GM19238 (cell line): ENCODE data around the gene MAD1L1.
"Not testable (repeated sequence)": the region's sequence is repeated elsewhere in the genome, so short reads cannot be mapped to it uniquely, and the experiment has no call there.

Source experiments
- DNase-seq: peaks from one replicate; pipeline ENCODE4 v3.0.0; 2011; ENCODE audit warnings: low spot score; ENCODE audit not compliant: insufficient read length

MAD1L1 gene

DNA sequence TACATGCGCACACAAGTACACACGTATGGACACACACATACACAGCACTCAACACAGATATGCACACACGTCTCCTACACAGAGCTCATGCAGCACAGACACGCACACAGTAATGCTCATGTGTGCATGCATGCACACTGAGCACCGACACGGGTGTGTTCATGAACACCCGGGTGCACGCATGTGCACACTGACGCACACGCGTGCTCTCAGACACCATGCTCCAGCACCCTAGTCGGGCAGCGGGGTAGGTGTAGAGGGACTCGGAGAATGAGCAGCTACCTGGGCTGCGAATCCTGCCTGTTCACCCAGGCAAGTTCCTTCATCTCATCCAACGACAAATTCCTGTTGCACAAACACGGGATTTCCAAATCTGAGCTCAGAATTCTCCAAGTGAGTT, 184.7 kb downstream of the MAD1L1 start:
- no peak for DNase-seq

DNA sequence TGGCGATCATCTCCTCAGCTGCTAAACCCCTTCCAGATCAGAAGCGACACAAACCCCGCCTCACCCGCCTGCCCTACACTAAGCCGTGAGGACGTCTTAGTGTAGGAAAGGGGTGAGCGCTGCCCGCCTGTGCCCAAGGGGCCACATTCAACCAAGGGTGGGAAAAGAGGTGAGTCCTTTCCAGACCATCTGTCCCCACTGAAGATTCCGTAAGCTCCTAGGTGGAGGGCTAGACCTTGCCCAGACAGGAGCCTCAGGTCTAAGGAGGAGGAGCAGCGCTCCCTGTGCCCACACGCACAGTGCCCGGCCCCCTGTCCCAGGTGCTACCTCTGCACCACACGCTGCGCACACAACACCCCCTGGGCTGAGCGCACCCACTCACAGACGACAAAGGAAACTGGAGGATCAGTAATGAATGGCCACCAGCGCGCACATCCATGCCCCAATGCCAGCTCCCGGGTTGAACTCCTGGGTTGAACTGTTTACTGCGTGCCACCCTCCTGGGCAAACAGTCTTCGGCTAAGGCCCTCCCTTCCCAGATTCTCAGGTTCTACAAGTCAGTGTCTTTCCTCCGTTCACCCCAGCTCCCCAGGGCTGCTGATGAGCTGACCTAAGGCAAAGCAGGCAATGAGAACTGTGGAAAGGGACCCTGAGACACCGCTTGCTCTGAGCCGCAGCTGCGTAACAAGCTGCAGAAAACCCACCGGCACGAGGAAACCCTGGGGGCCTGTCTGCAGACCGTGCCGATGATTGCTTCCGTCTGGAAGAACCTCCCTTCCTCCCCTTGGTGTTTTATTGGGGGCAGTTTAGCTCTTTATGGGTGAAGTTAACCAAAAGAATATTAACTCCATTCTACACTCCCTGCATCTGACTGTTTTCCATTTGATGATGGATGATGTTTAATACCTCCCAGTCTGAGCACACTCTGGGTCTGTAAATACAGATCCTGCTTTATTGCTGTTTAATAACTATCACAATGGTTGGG, 185.9 kb downstream of the MAD1L1 start:
- DNase-seq = no peak

DNA sequence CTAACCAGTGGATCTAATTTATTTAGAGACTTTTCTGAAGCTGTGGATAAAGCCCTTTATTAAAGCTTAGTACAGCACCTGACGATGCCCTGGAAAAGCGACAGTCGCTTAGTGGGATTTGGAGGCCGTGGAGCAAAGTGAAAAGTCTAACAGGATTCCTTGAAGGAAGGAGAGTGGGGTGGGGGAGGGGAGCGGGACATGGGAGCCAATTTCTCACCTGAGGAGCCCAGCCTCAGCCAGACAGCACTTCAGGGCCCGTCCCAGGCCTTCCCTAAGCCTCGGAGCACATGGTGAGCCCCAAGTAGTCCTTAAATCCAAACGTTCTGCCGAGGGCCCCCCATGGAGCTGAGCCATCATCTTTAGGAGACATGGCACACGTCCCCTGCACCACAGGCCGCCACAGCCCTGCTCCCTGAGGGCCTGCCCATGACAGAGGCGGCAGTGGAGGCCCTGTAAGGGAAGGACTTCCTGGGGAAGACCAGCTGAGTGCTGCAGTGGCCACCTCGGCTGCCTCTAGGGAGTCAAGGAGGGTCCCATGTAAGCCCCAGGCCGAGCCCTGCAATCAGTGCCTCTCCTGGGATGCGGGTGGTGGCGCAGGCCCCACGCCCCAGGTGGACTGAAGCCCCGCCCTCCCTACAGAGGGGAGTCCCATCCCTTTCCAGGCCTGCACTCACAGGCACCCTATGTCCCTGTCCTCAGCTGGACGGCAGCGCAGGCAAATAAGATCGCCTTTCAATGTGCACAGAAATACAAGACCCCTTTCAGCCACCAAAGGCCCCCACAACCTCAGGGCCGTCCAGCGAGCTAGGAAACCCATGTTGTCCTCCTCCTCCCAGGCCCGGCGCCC, 187.0 kb downstream of the MAD1L1 start:
- DNase-seq = no peak

DNA sequence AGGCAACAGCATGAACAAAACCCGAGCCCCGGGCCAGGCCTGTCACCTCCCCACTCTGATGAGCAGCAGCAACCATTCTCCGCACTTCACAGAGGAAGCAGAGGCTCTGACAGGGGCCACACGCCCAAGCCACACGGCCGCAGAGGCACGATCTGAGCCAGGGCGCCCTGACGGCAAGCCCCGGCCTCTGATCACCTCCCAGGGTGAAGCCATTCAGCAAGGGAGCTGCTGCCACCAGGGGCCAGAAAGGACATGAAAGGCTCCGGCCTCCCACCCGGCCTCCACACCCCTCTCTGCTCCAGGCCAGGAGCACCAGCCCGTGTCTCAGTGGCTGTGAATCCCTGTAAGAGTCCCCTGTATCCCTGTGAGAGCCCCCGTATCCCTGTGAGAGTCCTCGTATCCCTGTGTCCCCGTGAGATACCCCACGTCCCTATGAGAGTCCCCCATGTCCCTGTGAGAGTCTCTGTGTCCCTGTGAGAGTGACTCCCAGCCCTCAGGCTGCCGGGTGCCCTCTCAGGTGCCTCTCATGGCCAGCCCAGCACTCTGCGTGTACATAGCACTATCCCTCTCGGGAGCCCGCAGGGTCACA, 187.8 kb downstream of the MAD1L1 start:
- no peak for DNase-seq

DNA sequence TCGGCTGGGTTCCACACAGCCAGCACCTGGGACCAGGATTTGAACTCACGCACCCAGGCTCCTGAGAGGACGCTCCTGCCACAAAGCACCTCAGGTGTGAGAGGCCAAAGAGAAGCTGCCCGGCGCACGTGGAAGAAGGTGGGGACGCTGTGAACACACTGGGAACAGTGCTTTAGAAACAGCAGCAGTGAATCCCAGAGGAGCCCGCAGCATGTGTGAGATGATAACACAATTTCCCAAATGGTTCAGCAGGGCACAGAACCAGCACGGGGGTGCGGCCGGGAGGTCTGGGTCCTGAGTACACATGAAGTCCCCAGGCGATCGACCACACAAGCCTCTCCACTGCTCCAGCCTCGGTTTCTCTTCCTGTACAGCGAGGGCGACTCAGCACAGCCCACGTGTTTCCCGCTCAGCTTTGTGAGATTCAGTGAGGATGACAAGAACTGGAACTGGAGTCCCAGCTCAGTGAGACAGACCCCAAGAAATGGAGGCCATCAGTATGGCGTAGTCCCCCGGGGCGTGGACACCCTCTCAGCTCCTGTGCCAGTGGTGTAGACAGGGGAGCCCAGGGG, 188.3 kb downstream of the MAD1L1 start:
- no peak for DNase-seq

DNA sequence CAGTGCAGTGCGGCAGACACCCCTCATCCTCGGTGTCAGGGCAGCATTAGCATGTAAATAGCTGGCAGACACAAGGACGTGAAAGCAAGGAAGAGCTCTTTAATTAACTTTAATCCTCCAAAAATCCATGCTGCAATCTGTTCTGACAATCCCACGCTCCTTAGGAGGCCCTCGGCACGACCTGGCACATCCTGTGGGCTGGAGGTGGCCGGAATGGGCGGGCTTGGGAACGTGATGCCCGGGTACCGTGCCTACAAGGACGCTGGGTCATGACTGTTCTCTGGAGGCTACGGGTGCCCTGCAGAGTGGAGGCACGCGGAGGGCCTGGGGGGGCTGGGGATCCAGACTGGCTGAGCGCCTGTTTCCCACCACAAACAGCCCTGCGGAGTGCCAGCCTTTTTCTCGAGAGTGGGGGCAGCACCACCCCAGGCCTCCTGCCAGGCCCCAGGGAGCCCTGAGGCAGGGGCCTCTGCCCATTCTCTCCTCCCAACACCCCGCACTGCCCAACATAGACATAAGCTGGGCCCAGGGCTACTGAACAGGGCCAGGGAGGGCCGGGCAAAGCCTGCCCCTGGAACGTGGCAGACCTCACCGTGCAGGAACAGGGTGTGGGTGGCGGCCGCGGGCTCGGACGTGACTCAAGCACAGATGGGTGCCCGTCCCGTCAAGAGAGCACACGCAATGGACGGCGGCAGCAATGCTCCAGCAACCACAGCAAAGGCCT, 189.3 kb downstream of the MAD1L1 start:
- no peak for DNase-seq

DNA sequence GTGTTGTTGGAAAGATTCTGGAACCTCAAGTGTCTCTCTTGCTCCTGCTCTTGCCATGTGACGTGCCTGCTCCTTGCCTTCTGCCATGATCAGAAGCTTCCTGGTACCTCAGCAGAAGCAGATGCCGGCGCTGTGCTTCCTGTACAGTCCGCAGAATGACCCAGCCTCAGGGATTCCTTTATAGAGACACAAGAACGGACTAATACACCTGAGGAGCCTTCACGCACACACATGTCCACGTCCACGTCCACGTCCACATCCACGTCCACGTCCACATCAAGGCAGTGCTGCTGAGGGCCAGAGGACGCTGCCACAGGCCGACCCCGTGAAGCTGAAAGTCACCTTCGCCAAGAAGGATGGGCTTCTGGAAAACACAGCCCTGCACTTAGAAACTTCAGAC, 190.1 kb downstream of the MAD1L1 start:
- no peak for DNase-seq

DNA sequence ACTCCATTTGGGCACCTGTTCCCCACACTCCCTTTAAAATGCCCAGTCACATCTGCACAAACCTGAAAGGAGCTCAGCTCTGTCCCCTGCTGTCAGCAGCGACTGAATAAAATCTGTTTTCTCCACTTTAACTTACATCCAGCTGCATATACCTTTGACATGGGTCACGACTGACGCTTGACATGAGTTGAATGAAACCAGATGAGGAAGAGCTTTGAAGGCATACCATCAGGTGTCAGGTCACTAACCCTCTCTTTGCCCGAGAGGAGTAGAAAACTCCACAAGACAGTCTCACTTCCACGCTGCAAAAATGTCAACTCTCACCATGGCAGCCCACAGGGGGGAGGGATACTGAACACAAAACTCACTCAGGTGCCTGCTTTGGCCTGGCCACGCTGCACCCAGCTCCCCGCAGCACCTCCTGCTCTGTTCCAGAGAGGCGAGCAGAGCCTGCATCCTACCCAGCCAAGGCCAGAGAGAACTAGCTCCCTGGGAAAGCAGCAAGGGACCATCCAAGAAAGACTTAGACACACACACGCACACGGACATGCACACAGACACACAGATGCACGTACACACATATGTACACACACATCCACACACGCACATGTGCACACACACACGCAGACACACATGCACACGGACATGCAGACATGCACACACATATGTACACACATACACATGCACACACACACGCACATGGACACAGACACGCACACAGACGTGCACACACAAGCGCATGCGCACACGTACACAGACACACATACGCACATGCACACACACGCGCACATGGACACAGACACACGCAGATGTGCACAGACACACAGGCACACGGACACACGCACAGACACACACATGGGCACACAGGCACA, 191.0 kb downstream of the MAD1L1 start:
- DNase-seq = no peak

DNA sequence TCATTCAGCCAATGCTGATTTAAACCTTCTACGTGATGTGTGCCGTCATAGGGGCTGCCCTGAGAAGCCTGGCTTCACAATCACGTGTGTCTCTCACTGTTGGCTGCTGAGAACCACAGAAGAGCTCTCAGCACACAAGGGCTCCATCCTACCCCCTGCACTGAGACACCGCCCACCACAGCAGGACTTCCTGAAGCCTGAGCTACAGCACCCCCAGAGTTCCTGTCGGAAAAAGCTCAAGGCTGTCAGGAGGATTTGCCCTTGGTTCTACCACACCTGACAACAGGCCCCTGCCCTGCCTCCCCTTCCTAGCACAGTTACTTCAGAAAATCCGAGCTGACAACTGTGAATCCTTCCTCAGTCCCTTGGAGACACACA, 191.9 kb downstream of the MAD1L1 start:
- DNase-seq = no peak

DNA sequence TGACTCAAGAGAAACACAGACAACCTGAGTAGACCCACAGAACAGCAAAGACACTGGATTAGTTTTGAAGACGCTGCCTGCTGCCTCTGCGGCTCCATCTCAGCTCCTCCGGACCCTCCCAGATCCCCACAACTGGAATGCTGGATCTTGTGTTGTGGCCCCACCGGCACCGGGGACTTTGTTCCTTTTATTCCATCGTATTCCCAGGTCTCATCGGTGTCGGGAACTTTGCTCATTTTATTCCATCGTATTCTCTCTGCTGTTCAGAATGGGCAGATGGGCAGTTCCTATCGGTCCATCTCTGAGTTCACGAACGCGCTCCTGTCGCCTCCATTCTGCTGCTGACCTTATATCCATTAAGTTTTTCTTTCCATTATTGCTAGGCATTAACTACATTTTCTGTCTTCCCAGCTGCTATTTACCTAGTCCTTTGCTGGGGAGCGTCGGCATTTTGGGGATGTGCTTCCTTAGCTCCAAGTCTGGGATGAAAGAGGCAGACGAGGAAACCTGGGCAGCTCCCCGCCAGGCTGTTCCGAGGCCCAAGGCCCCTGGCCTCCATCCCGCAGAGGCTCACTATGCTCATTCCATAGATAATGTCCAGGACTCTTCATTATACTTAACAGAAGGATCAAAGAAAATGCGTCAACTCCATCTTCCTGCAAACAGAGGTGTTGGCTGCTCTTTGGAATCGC, 192.4 kb downstream of the MAD1L1 start:
- DNase-seq = no peak

DNA sequence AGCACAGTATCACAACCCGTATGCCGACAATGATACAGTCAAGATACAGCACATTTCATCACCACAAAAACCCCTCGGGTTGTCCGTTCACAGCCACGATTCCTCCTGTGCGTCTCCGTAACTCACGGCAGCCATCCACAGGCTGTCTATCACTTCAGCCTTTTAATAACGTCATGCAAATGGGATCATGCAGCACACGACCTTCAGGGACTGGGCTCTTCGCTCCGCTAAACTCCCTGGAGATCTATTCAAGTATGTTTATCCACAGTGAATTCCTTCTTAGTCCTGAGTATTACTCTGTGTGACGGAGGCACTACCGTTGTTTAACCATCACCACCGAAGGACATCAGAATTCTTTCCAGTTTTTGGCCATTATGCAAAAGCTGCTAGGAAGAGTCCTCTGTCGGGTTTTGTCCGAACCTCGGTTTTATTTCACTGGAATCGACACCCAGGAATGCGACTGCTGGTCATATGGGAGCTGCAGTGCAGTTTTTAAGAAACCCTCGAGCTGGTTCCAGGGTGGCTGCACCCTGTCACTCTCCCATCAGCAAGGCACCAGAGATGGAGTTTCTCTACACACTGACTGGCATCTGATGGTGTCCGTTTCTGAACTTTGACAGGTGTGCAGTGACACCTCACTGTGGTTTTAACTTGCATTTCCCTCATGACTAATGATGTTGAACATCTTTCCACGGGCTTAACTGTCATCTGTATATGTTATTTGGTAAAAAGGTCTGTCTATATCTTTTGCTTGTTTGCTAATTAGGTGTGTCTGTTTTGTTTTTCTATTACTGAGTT, 193.6 kb downstream of the MAD1L1 start:
- DNase-seq = no peak

DNA sequence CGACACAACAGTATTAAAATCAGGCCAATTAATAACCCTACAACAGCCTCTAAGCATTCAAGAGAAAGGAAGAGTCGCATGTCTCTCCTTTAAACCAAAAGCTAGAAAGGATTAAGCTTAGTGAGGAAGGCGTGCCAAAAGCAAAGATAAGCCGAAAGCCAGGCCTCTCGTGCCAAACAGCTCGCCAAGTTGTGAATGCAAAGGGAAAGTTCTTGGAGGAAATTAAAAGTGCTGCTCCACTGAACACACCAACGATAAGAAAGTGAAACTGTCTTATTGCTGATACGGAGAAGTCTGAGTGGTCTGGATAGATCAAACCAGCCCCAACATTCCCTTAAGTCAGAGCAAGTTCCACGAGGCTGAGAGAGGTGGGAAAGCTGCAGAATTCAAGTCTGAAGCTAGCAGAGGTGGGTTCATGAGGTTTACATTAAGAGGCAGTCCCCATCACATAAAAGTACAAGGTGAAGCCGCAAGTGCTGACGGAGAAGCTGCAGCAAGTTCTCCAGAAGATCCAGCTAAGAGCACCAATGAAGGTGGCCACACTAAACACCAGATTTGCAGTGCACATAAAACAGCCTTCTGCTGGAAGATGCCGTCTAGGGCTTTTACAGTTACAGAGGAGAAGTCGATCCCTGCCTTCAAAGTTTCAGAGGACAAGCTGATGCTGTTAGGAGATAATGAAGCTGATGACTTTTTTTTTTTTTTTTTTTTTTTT, 194.8 kb downstream of the MAD1L1 start:
- DNase-seq = no peak

DNA sequence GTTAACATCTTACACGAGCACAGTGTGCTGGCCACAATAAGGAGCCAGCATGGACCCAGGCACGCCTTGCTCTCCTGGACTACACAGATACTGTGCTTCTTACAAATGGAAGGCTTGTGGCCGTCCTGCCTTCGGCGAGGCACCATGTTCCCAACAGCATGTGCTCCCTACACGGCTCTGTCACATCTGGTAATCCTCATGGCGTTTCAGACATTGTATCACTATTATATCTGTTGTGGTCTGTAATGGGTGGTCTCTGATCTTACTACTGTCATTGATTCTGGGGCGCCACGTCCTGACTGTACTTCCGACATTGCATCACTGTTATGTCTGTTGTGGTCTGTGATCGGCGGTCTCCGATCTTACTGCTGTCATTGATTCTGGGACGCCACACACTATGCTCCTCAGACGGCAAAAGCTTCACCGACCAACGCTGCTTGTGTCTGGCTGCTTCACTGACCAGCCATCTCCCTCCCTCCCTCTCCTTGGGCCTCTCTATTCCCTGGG, 195.4 kb downstream of the MAD1L1 start:
- no peak for DNase-seq

DNA sequence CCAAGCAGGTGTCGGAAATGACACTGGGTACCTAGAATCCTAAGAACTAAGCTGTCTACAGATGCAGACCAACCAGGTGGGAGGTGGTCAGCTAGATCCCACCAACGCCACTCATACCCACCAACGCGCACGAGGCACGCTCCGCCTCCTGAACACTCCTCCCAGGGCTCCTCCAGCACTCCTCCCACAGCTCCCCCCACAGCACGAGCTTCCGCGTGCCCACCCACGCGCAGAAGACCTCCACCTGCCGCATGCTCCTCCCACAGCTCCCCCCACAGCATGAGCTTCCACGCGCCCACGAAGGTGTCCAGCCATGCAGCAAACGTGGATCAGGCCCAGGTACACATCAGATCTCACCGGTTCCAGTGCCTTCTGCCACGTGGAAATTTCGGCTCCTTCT, 196.0 kb downstream of the MAD1L1 start:
- DNase-seq = no peak

DNA sequence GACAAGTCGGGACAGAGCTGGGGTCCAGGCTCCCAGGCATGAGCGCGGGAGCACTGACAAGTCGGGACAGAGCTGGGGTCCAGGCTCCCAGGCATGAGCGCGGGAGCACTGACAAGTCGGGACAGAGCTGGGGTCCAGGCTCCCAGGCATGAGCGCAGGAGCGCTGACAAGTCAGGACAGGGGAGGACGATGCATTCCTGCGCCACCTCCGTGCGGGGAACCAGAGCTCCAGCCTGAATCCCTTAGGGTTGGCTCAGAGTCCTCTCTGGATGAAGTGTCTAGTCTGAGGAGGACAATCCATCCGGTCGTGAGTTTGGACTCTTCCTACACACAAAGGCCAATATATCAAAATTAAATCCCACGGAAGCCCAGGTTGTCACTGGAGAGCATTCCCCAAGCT, 196.5 kb downstream of the MAD1L1 start:
- not testable (repeated sequence) for DNase-seq

DNA sequence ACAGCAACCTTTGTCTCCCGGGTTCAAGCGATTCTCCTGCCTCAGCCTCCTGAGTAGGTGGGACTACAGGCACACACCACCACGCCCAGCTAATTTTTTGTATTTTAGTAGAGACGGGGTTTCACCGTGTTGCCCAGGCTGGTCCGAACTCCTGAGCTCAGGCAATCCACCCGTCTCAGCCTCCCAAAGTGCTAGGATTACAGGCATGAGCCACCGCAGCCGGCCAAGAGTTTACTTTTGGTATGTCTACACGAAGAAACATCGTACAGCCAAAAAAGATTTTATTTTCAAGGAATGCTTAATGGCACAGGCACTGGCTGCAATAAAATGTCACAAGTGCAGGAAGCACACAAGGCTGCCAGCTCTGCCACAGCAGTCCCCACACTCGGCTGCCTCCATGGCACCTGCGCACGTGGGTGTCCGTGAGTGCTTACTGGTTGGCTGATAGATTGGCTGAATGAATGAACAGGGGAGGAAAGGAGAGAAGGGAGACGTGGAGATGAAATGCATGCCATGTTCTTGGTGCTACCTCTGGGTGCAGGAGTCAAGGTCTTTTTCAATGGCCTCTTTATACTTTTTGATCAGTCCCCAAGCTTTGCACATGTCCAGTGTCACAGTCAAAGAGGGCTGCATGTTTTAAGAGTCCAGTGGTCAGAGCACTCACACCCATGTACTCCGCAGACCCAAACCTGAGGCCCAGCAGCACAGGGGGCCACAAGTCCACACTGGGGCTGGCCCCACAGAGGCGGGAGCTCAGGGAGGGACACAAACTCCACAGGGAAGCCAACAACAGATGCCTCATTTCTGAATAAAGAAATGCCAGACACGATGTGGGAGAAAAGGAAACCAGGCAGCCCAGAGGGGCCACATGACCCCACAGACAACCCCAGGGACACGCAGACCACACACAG, 198.2 kb downstream of the MAD1L1 start:
- no peak for DNase-seq
